K562 (cell line): ENCODE measurements around the gene ADGRG1. TPM values are rescaled to one million over a fixed set of nuclear protein-coding genes. Genes with fewer than 3 reads are reported as not detected.

Experiments
- ARHGAP35 ChIP-seq: fragments of 450-650 bp; IDR thresholded peaks from 2 replicates; pipeline ENCODE4 v1.6.1; 2018; ENCODE audit not compliant: partially characterized antibody
- CREM ChIP-seq: IDR thresholded peaks from 2 replicates; pipeline ENCODE4 v1.6.1; 2014; ENCODE audit warnings: antibody characterized with exemption, low read depth
- CTBP1 ChIP-seq: fragments of 450-650 bp; IDR thresholded peaks from 2 replicates; pipeline ENCODE4 v1.6.1; 2016; ENCODE audit warnings: borderline replicate concordance
- GATA2 ChIP-seq: sonication (generic); formaldehyde crosslinking; IDR thresholded peaks from 2 replicates; pipeline ENCODE4 v1.4.0; 2020; ENCODE audit warnings: mild to moderate bottlenecking, missing genetic modification reagents
- LCOR ChIP-seq: sonication (generic); formaldehyde crosslinking; IDR thresholded peaks from 2 replicates; pipeline ENCODE4 v1.8.0; 2022; ENCODE audit warnings: mild to moderate bottlenecking, missing genetic modification reagents
- SMC3 ChIP-seq: conservative IDR thresholded peaks from 2 replicates; pipeline ENCODE4 v1.6.1; 2011; ENCODE audit warnings: low read depth, low read length, improper control_type of control experiment; ENCODE audit not compliant: insufficient read depth
- TAF1 ChIP-seq: IDR thresholded peaks from 2 replicates; pipeline ENCODE4 v1.6.1; 2011; ENCODE audit warnings: mild to moderate bottlenecking, low read length, moderate library complexity; ENCODE audit not compliant: insufficient read depth, control insufficient read depth, severe bottlenecking; ENCODE audit errors: extremely low read depth
- TEAD4 ChIP-seq, 2 experiments: sonication (generic) in 1 of 2; formaldehyde crosslinking in 1 of 2; IDR thresholded peaks; 2 replicates each; pipeline versions ENCODE4 v1.6.1 to v1.8.0; 2012 to 2022; ENCODE audit warnings: borderline replicate concordance in 1 of 2, inconsistent platforms in 1 of 2, low read length in 1 of 2, mild to moderate bottlenecking in 1 of 2, missing genetic modification reagents in 1 of 2
- ZKSCAN1 ChIP-seq: fragments of 150-350 bp; IDR thresholded peaks from 2 replicates; pipeline ENCODE4 v1.6.1; 2016; ENCODE audit warnings: low read depth, low read length
- ZNF239 ChIP-seq: fragments of 250-450 bp; sonication (Bioruptor Pico); IDR thresholded peaks from 2 replicates; pipeline ENCODE4 v1.4.0; 2020; ENCODE audit warnings: mild to moderate bottlenecking
- polyA plus RNA-seq, 8 experiments: library from polyadenylated mRNA; depleted of rRNA in 4 of 8; stranded (reverse) in 5 of 8; unstranded in 3 of 8; fragments of >200 nt; fragmentation: Nextera tagmentation in 2 of 8; fragmentation: Illumina TruSeq in 1 of 8; extraction: Ambion mirVana in 2 of 8; extraction: Trizol in 1 of 8; gene quantifications; 2 replicates each; pipeline versions ENCODE4 v1.2.1 to v1.2.3, GENCODE V29; 2011 to 2014; ENCODE audit warnings: inconsistent platforms in 1 of 8, missing spikeins in 1 of 8
- total RNA-seq, 7 experiments: library from RNA; depleted of rRNA in 6 of 7; stranded (reverse); fragments of >200 nt in 6 of 7; fragmentation: Illumina TruSeq in 2 of 7; extraction: Trizol in 2 of 7; gene quantifications; 2 replicates each; pipeline versions ENCODE4 v1.2.1 to v1.2.3, GENCODE V29; 2011 to 2021; ENCODE audit warnings: low replicate concordance in 1 of 7
- TF ChIP-seq, protein P1 (sequence below): fragments of 450-650 bp; IDR thresholded peaks from 2 replicates; pipeline ENCODE4 v1.6.1; 2016
- TF ChIP-seq, protein P2 (sequence below): sonication (generic); formaldehyde crosslinking; IDR thresholded peaks from 2 replicates; pipeline ENCODE4 v1.8.0; 2022; ENCODE audit warnings: mild to moderate bottlenecking, missing genetic modification reagents, borderline replicate concordance
- TF ChIP-seq, protein P3 (sequence below): sonication (generic); formaldehyde crosslinking; IDR thresholded peaks from 2 replicates; pipeline ENCODE4 v1.9.0; 2022; ENCODE audit warnings: mild to moderate bottlenecking, missing genetic modification reagents
- TF ChIP-seq, protein P4 (sequence below): fragments of 250-450 bp; sonication (Bioruptor Pico); IDR thresholded peaks from 2 replicates; pipeline ENCODE4 v1.8.0; 2022; ENCODE audit warnings: inconsistent platforms
- TF ChIP-seq, protein P5 (sequence below): fragments of 200-800 bp; sonication (Bioruptor generic); IDR thresholded peaks from 2 replicates; pipeline ENCODE4 v1.6.1; 2016; ENCODE audit warnings: missing genetic modification characterization, missing compliant biosample characterization

Gene ADGRG1
- total and polyA plus RNA-seq, 9 of the 15 experiments (the other 6 are each of a cell fraction or from before 2014, with no cell fraction given), result 0.04 to 0.31 (median 0.16) TPM; not detected in 6

DNA sequence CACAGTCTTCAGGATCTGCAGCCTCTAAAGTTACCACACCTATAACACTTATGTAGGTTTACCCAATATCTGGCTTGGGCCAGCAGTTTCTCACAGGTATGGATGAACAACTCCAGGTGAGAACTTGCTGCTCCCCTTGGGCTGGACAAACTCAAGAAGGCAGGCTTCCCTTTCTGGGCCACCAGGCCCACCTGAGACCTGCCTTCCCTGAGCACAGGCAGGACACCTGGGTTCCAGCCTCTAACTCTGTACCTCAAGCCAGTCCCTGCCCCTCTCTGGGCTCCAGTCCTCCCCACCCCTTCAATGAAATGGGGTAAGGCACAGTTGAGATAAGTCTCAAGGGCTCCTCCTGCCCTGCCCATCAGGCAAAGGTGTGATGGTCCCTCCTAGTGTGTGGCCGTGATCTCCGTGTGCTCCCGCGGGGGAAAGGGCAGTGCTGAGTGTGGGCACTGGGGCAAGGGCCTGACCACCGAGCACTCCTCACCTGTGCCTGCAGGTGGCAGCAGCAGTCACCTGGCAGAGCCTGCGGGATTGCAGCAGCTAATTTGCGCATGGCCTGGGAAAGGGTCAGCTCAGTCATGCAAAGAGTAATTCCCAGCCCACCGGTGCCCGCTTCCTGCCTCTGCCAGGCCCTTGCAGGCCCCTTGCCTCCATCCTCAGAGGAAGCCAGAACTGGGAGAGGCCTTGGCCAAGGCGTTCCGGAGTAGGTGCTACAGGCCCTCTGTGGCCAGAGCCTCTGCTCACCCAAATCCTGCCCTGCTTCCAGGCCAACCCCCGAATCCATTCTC lies 28.2 kb upstream of the ADGRG1 start (continued):
- peak; percentile 45; the same call in 1 of the 2 replicates for TF ChIP-seq SMC3
- TF ChIP-seq, protein P1, sequence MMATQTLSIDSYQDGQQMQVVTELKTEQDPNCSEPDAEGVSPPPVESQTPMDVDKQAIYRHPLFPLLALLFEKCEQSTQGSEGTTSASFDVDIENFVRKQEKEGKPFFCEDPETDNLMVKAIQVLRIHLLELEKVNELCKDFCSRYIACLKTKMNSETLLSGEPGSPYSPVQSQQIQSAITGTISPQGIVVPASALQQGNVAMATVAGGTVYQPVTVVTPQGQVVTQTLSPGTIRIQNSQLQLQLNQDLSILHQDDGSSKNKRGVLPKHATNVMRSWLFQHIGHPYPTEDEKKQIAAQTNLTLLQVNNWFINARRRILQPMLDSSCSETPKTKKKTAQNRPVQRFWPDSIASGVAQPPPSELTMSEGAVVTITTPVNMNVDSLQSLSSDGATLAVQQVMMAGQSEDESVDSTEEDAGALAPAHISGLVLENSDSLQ, result no peak
- TF ChIP-seq TEAD4 (IDR thresholded peaks at IDR 0.05; ENCODE audit: low read length), result no peak
- TF ChIP-seq TEAD4 (CRISPR knock-in tag; IDR thresholded peaks at IDR 0.05; ENCODE audit: borderline replicate concordance), result no peak
- TF ChIP-seq LCOR (CRISPR knock-in tag), result no peak
- TF ChIP-seq ZNF239, result no peak
- TF ChIP-seq, protein P2, sequence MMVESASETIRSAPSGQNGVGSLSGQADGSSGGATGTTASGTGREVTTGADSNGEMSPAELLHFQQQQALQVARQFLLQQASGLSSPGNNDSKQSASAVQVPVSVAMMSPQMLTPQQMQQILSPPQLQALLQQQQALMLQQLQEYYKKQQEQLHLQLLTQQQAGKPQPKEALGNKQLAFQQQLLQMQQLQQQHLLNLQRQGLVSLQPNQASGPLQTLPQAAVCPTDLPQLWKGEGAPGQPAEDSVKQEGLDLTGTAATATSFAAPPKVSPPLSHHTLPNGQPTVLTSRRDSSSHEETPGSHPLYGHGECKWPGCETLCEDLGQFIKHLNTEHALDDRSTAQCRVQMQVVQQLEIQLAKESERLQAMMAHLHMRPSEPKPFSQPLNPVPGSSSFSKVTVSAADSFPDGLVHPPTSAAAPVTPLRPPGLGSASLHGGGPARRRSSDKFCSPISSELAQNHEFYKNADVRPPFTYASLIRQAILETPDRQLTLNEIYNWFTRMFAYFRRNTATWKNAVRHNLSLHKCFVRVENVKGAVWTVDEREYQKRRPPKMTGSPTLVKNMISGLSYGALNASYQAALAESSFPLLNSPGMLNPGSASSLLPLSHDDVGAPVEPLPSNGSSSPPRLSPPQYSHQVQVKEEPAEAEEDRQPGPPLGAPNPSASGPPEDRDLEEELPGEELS (CRISPR knock-in tag), result no peak
- TF ChIP-seq, protein P3, sequence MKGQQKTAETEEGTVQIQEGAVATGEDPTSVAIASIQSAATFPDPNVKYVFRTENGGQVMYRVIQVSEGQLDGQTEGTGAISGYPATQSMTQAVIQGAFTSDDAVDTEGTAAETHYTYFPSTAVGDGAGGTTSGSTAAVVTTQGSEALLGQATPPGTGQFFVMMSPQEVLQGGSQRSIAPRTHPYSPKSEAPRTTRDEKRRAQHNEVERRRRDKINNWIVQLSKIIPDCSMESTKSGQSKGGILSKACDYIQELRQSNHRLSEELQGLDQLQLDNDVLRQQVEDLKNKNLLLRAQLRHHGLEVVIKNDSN (CRISPR knock-in tag), result peak; percentile 38; the same call in 1 of the 2 replicates
- no peak for TF ChIP-seq TAF1
- TF ChIP-seq ZKSCAN1, result no peak
- TF ChIP-seq ARHGAP35, result no peak
- TF ChIP-seq, protein P4, sequence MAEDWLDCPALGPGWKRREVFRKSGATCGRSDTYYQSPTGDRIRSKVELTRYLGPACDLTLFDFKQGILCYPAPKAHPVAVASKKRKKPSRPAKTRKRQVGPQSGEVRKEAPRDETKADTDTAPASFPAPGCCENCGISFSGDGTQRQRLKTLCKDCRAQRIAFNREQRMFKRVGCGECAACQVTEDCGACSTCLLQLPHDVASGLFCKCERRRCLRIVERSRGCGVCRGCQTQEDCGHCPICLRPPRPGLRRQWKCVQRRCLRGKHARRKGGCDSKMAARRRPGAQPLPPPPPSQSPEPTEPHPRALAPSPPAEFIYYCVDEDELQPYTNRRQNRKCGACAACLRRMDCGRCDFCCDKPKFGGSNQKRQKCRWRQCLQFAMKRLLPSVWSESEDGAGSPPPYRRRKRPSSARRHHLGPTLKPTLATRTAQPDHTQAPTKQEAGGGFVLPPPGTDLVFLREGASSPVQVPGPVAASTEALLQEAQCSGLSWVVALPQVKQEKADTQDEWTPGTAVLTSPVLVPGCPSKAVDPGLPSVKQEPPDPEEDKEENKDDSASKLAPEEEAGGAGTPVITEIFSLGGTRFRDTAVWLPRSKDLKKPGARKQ (CRISPR knock-in tag), result no peak
- TF ChIP-seq, protein P5, sequence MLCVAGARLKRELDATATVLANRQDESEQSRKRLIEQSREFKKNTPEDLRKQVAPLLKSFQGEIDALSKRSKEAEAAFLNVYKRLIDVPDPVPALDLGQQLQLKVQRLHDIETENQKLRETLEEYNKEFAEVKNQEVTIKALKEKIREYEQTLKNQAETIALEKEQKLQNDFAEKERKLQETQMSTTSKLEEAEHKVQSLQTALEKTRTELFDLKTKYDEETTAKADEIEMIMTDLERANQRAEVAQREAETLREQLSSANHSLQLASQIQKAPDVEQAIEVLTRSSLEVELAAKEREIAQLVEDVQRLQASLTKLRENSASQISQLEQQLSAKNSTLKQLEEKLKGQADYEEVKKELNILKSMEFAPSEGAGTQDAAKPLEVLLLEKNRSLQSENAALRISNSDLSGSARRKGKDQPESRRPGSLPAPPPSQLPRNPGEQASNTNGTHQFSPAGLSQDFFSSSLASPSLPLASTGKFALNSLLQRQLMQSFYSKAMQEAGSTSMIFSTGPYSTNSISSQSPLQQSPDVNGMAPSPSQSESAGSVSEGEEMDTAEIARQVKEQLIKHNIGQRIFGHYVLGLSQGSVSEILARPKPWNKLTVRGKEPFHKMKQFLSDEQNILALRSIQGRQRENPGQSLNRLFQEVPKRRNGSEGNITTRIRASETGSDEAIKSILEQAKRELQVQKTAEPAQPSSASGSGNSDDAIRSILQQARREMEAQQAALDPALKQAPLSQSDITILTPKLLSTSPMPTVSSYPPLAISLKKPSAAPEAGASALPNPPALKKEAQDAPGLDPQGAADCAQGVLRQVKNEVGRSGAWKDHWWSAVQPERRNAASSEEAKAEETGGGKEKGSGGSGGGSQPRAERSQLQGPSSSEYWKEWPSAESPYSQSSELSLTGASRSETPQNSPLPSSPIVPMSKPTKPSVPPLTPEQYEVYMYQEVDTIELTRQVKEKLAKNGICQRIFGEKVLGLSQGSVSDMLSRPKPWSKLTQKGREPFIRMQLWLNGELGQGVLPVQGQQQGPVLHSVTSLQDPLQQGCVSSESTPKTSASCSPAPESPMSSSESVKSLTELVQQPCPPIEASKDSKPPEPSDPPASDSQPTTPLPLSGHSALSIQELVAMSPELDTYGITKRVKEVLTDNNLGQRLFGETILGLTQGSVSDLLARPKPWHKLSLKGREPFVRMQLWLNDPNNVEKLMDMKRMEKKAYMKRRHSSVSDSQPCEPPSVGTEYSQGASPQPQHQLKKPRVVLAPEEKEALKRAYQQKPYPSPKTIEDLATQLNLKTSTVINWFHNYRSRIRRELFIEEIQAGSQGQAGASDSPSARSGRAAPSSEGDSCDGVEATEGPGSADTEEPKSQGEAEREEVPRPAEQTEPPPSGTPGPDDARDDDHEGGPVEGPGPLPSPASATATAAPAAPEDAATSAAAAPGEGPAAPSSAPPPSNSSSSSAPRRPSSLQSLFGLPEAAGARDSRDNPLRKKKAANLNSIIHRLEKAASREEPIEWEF (CRISPR knock-in tag), result no peak
- 0 out of 2 replicates have a peak, but pooled peaks have one; percentile 12 for TF ChIP-seq CREM
- peak; percentile 61; the same call in 1 of the 2 replicates for TF ChIP-seq CTBP1
- no peak for TF ChIP-seq GATA2 (CRISPR knock-in tag)
